A549 (cell line): Measurements from ENCODE around the gene BRCA2. TPM values are rescaled to one million over a fixed set of nuclear protein-coding genes. Genes with fewer than 3 reads are reported as not detected.

Experiments
- ATAC-seq, 2 experiments: fragments of 200-7000 bp in 1 of 2; fragments of >200 bp in 1 of 2; cut with Nextera tagmentation in 1 of 2; cut with Tn5 transposase in 1 of 2; 3 replicates each; pipeline versions ENCODE4 v1.8.0 to v1.9.1; 2018 to 2020; ENCODE audit warnings: mild to moderate bottlenecking in 1 of 2, moderate library complexity in 1 of 2
- CTCF ChIA-PET: fragments of 300-600 bp; sonication (Branson Sonifier 250); formaldehyde crosslinking; extraction: SDS; loops from one replicate; lab custom pipeline; 2021; ENCODE audit warnings: antibody characterized with exemption, inconsistent platforms; lab: Yijun Ruan, JAX
- POLR2A ChIA-PET: fragments of 350-600 bp; formaldehyde crosslinking; extraction: SDS; loops from one replicate; lab custom pipeline; 2021; ENCODE audit warnings: antibody characterized with exemption, inconsistent platforms; lab: Yijun Ruan, JAX
- DNase-seq, 2 experiments: peaks; one replicate each; pipeline versions ENCODE4 v3.0.0 to v3.0.0-alpha.2; 2011 to 2016; ENCODE audit warnings: low read depth in 1 of 2, low spot score in 1 of 2
- FAIRE-seq: peaks from 2 replicates; lab custom pipeline; 2011; peaks lifted over from hg19 to GRCh38; lab: Jason Lieb, UNC
- H3K27ac ChIP-seq, 2 experiments: fragments of >200 bp; sonication (Bioruptor Twin); formaldehyde crosslinking; 3 replicates each; pipeline ENCODE4 v1.5.1; 2016 to 2017
- H3K4me1 ChIP-seq: fragments of >200 bp; sonication (Bioruptor Twin); formaldehyde crosslinking; 3 replicates; pipeline ENCODE4 v1.6.1; 2016
- H3K4me2 ChIP-seq: fragments of >200 bp; sonication (Bioruptor Twin); formaldehyde crosslinking; 3 replicates; pipeline ENCODE4 v1.6.1; 2016
- H3K4me3 ChIP-seq: fragments of >200 bp; sonication (Bioruptor Twin); formaldehyde crosslinking; 3 replicates; pipeline ENCODE4 v1.5.1; 2016
- H3K9me3 ChIP-seq: fragments of >200 bp; sonication (Bioruptor Twin); formaldehyde crosslinking; 3 replicates; pipeline ENCODE4 v1.6.1; 2016
- CBX2 ChIP-seq: fragments of 200-600 bp; sonication (generic); IDR thresholded peaks from 2 replicates; pipeline ENCODE4 v1.6.1; 2016; ENCODE audit warnings: low read depth, mild to moderate bottlenecking, borderline replicate concordance
- FOSB ChIP-seq: fragments of 250-450 bp; sonication (Bioruptor Pico); IDR thresholded peaks from 2 replicates; pipeline ENCODE4 v1.5.0; 2020; ENCODE audit warnings: mild to moderate bottlenecking, moderate library complexity
- FOSL2 ChIP-seq, 2 experiments: fragments of 450-650 bp in 1 of 2; fragments of >200 bp in 1 of 2; sonication (Bioruptor Twin) in 1 of 2; formaldehyde crosslinking; IDR thresholded peaks; 2 replicates each; pipeline versions ENCODE4 v1.5.0 to v1.6.1; 2016 to 2020; ENCODE audit warnings: mild to moderate bottlenecking in 1 of 2, moderate library complexity in 1 of 2
- GATA3 ChIP-seq: IDR thresholded peaks from 2 replicates; pipeline ENCODE4 v1.6.1; 2012; ENCODE audit warnings: borderline replicate concordance
- HES2 ChIP-seq: fragments of >200 bp; sonication (Bioruptor Twin); formaldehyde crosslinking; IDR thresholded peaks from 2 replicates; pipeline ENCODE4 v1.6.1; 2016
- HEYL ChIP-seq: fragments of 250-450 bp; sonication (Bioruptor Pico); IDR thresholded peaks from 2 replicates; pipeline ENCODE4 v1.8.0; 2021; ENCODE audit warnings: mild to moderate bottlenecking, moderate library complexity
- HOXB13 ChIP-seq: fragments of 250-450 bp; sonication (Bioruptor Pico); IDR thresholded peaks from 2 replicates; pipeline ENCODE4 v1.5.0; 2020; ENCODE audit warnings: low read depth, mild to moderate bottlenecking, moderate library complexity
- HOXB5 ChIP-seq: fragments of 250-450 bp; sonication (Bioruptor Pico); IDR thresholded peaks from 2 replicates; pipeline ENCODE4 v1.5.0; 2020; ENCODE audit warnings: mild to moderate bottlenecking, moderate library complexity
- JUNB ChIP-seq: fragments of >200 bp; sonication (Bioruptor Twin); formaldehyde crosslinking; IDR thresholded peaks from 2 replicates; pipeline ENCODE4 v1.6.1; 2016
- KDM1A ChIP-seq: fragments of 200-600 bp; sonication (generic); IDR thresholded peaks from 2 replicates; pipeline ENCODE4 v1.6.1; 2016; ENCODE audit warnings: low read depth, mild to moderate bottlenecking
- MAX ChIP-seq: IDR thresholded peaks from 2 replicates; pipeline ENCODE4 v1.6.1; 2012
- MYC ChIP-seq: IDR thresholded peaks from 2 replicates; pipeline ENCODE4 v1.6.1; 2012; ENCODE audit warnings: mild to moderate bottlenecking, inconsistent platforms, low read length, improper control_type of control experiment, borderline replicate concordance
- NPAS2 ChIP-seq: fragments of 250-450 bp; sonication (Bioruptor Pico); IDR thresholded peaks from 2 replicates; pipeline ENCODE4 v1.8.0; 2022; ENCODE audit warnings: mild to moderate bottlenecking, moderate library complexity, borderline replicate concordance
- NR3C1 ChIP-seq: fragments of >200 bp; sonication (Bioruptor Twin); formaldehyde crosslinking; IDR thresholded peaks from 3 replicates; pipeline ENCODE4 v1.6.1; 2017
- POLR2A ChIP-seq: IDR thresholded peaks from 2 replicates; pipeline ENCODE4 v1.6.1; 2012; ENCODE audit warnings: mild to moderate bottlenecking, low read length
- RCOR1 ChIP-seq: fragments of 150-350 bp; IDR thresholded peaks from 2 replicates; pipeline ENCODE4 v1.6.1; 2014; ENCODE audit warnings: antibody characterized with exemption, low read length, low read depth
- RFX5 ChIP-seq: fragments of 450-650 bp; IDR thresholded peaks from 2 replicates; pipeline ENCODE4 v1.7.1; 2014; ENCODE audit warnings: antibody characterized with exemption, mild to moderate bottlenecking, moderate library complexity
- SMC3 ChIP-seq: fragments of >200 bp; sonication (Bioruptor Twin); formaldehyde crosslinking; IDR thresholded peaks from 3 replicates; pipeline ENCODE4 v1.6.1; 2018; ENCODE audit warnings: inconsistent platforms
- SREBF2 ChIP-seq: fragments of 450-650 bp; IDR thresholded peaks from 2 replicates; pipeline ENCODE4 v1.6.1; 2014; ENCODE audit warnings: mild to moderate bottlenecking, moderate library complexity
- TP53 ChIP-seq: fragments of 250-450 bp; sonication (Bioruptor Pico); IDR thresholded peaks from 2 replicates; pipeline ENCODE4 v1.5.0; 2021; ENCODE audit warnings: mild to moderate bottlenecking, moderate library complexity
- ZSCAN20 ChIP-seq: fragments of 250-450 bp; sonication (Bioruptor Pico); IDR thresholded peaks from 2 replicates; pipeline ENCODE4 v1.8.0; 2022; ENCODE audit warnings: mild to moderate bottlenecking, moderate library complexity
- WGBS: methylation state at CpG from one replicate; pipeline ENCODE4 v1.1.6; 2017; ENCODE audit errors: missing lambda C conversion rate; 5-methylcytosine and 5-hydroxymethylcytosine counted together
- polyA plus RNA-seq, 4 experiments: library from polyadenylated mRNA; depleted of rRNA in 3 of 4; stranded (reverse); fragments of >200 nt; fragmentation: RNase III in 1 of 4; extraction: RNeasy Plus Mini Kit Qiagen cat#74134 plus additional on column Dnase treatment in 1 of 4; gene quantifications; 2 replicates in 3 of 4; 3 replicates in 1 of 4; pipeline ENCODE4 v1.2.3, GENCODE V29; 2011 to 2017
- TF ChIP-seq, protein P1 (sequence below): fragments of >200 bp; sonication (Bioruptor Twin); formaldehyde crosslinking; IDR thresholded peaks from 3 replicates; pipeline ENCODE4 v1.5.1; 2016
- TF ChIP-seq, protein P2 (sequence below): fragments of >200 bp; sonication (Bioruptor Twin); formaldehyde crosslinking; IDR thresholded peaks from 3 replicates; pipeline ENCODE4 v1.6.1; 2016
- TF ChIP-seq, protein P3 (sequence below): fragments of 250-450 bp; sonication (Bioruptor Pico); IDR thresholded peaks from 2 replicates; pipeline ENCODE4 v1.5.0; 2021; ENCODE audit warnings: mild to moderate bottlenecking, moderate library complexity, borderline replicate concordance
- TF ChIP-seq, protein P4 (sequence below): fragments of 150-350 bp; IDR thresholded peaks from 2 replicates; pipeline ENCODE4 v1.6.1; 2014; ENCODE audit warnings: low read depth, mild to moderate bottlenecking, low read length

The BRCA2 gene
- polyA plus RNA-seq, 2 of the 4 experiments (the other 2 are of a cell fraction): 2.6 to 4.6 TPM

- ChIA-PET CTCF (no interaction called here), POLR2A (no interaction called here)
- peak overlapping the region; percentile 86 to 93; a peak in 5 of 6 replicates for H3K27ac ChIP-seq
- 58% methylated on average over 6 of the region's 6 CpGs for WGBS
- peaks cover 6% of the 10 kb centered on the region; the same call in 1 of the 3 replicates for H3K4me1 ChIP-seq
- no peaks in the 10 kb centered on the region for H3K9me3 ChIP-seq
- FAIRE-seq: no peak
- TF ChIP-seq, protein P1, sequence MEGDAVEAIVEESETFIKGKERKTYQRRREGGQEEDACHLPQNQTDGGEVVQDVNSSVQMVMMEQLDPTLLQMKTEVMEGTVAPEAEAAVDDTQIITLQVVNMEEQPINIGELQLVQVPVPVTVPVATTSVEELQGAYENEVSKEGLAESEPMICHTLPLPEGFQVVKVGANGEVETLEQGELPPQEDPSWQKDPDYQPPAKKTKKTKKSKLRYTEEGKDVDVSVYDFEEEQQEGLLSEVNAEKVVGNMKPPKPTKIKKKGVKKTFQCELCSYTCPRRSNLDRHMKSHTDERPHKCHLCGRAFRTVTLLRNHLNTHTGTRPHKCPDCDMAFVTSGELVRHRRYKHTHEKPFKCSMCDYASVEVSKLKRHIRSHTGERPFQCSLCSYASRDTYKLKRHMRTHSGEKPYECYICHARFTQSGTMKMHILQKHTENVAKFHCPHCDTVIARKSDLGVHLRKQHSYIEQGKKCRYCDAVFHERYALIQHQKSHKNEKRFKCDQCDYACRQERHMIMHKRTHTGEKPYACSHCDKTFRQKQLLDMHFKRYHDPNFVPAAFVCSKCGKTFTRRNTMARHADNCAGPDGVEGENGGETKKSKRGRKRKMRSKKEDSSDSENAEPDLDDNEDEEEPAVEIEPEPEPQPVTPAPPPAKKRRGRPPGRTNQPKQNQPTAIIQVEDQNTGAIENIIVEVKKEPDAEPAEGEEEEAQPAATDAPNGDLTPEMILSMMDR: no peak
- no peak for TF ChIP-seq POLR2A
- no peak for TF ChIP-seq HOXB13 (CRISPR knock-in tag)
- TF ChIP-seq HES2: no peak
- TF ChIP-seq SREBF2: no peak
- no peak for TF ChIP-seq RFX5
- no peak for TF ChIP-seq MAX
- TF ChIP-seq RCOR1: no peak
- TF ChIP-seq SMC3: no peak
- TF ChIP-seq NPAS2 (CRISPR knock-in tag): no peak
- TF ChIP-seq HEYL (CRISPR knock-in tag): no peak
- TF ChIP-seq FOSB (CRISPR knock-in tag): no peak
- no peak for TF ChIP-seq FOSL2 (IDR thresholded peaks at IDR 0.05)
- TF ChIP-seq FOSL2 (CRISPR knock-in tag; IDR thresholded peaks at IDR 0.05): no peak
- TF ChIP-seq, protein P2, sequence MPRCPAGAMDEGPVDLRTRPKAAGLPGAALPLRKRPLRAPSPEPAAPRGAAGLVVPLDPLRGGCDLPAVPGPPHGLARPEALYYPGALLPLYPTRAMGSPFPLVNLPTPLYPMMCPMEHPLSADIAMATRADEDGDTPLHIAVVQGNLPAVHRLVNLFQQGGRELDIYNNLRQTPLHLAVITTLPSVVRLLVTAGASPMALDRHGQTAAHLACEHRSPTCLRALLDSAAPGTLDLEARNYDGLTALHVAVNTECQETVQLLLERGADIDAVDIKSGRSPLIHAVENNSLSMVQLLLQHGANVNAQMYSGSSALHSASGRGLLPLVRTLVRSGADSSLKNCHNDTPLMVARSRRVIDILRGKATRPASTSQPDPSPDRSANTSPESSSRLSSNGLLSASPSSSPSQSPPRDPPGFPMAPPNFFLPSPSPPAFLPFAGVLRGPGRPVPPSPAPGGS: no peak
- TF ChIP-seq, protein P3, sequence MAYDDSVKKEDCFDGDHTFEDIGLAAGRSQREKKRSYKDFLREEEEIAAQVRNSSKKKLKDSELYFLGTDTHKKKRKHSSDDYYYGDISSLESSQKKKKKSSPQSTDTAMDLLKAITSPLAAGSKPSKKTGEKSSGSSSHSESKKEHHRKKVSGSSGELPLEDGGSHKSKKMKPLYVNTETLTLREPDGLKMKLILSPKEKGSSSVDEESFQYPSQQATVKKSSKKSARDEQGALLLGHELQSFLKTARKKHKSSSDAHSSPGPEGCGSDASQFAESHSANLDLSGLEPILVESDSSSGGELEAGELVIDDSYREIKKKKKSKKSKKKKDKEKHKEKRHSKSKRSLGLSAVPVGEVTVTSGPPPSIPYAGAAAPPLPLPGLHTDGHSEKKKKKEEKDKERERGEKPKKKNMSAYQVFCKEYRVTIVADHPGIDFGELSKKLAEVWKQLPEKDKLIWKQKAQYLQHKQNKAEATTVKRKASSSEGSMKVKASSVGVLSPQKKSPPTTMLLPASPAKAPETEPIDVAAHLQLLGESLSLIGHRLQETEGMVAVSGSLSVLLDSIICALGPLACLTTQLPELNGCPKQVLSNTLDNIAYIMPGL (CRISPR knock-in tag): no peak
- TF ChIP-seq NR3C1: no peak
- no peak for TF ChIP-seq KDM1A
- TF ChIP-seq, protein P4, sequence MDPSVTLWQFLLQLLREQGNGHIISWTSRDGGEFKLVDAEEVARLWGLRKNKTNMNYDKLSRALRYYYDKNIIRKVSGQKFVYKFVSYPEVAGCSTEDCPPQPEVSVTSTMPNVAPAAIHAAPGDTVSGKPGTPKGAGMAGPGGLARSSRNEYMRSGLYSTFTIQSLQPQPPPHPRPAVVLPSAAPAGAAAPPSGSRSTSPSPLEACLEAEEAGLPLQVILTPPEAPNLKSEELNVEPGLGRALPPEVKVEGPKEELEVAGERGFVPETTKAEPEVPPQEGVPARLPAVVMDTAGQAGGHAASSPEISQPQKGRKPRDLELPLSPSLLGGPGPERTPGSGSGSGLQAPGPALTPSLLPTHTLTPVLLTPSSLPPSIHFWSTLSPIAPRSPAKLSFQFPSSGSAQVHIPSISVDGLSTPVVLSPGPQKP: no peak
- no peak for TF ChIP-seq JUNB
- DNase-seq: no peak
- no peak for ATAC-seq
- peak overlapping the region; percentile 78 for H3K4me3 ChIP-seq
- peak overlapping the region; percentile 96 for H3K4me2 ChIP-seq
These were observed 1.2 kb downstream of the BRCA2 start for GRCh38 chr13:32316501-32316900.

GRCh38 chr13:32317716-32318465, 2.6 kb downstream of the BRCA2 start:
- ATAC-seq (no peak), DNase-seq (no peak), FAIRE-seq (no peak)
- Histone ChIP-seq H3K4me1 (peaks cover 6% of the 10 kb centered on the region; the same call in 1 of the 3 replicates), H3K4me2 (no peak overlapping the region), H3K27ac (no peak overlapping the region), H3K4me3 (no peak overlapping the region), H3K9me3 (no peaks in the 10 kb centered on the region)
- POLR2A ChIA-PET: interaction anchor here (0.6 kb wide), 1 partner anchor 181 kb away, joined by 5 read pairs; no protein-coding TSS in a partner anchor
- WGBS: 91% methylated on average over 2 of the region's 2 CpGs
- CTCF ChIA-PET: interaction anchor here (0.6 to 1.2 kb wide), 3 partner anchors 13 to 118 kb away, joined by 3 read pairs; no protein-coding TSS in a partner anchor
- TF ChIP-seq MYC (no peak), GATA3 (no peak), MAX (no peak), HOXB5 (CRISPR knock-in tag) (no peak), TP53 (CRISPR knock-in tag) (no peak), CBX2 (no peak), ZSCAN20 (CRISPR knock-in tag) (no peak)
- TF ChIP-seq, protein P4: no peak
- TF ChIP-seq, protein P1: no peak
